Measurements from ENCODE around the gene AHCY. TPM values are rescaled to one million over a fixed set of nuclear protein-coding genes. Genes with fewer than 3 reads are reported as not detected.

Gene AHCY
- total RNA-seq, 1 experiment from 2014 or later = 350 TPM

DNA sequence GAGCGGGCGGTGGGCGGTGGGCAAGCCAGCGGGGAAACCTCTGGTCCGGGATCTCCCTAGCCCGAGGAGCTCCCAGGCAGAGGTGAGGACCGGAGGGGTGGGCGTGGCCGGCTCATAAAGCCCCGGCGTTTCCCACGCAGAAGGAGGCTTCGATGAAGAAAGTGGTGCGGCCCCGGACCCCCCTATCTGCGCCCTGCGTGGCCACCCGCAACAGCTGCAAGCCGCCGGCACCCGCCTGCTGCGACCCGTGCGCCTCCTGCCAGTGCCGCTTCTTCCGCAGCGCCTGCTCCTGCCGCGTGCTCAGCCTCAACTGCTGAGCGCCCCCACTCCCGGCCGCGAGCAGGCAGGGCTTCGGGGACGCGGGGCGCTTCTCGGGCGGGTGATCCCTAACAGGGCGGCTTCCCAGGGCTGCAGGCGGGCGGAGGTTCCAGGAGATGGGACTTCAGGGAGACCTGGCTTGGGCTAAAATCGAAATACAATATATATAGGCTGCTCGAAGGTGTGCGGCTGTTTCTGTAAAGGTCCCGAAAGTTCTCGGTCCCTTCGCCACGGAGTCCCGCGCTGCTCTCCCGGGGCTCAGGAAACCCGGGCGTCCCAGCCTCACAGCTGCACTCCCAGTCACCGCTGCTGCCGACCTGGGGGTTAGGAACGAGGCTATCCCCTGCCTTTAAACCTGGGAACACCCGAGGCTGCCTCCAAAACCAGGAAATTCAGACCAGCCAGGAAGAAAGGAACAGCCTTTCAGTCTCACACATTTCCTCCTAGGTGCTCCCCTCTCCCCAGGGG, 34.1 kb downstream of the AHCY start (continued):
- TF ChIP-seq, protein P1, sequence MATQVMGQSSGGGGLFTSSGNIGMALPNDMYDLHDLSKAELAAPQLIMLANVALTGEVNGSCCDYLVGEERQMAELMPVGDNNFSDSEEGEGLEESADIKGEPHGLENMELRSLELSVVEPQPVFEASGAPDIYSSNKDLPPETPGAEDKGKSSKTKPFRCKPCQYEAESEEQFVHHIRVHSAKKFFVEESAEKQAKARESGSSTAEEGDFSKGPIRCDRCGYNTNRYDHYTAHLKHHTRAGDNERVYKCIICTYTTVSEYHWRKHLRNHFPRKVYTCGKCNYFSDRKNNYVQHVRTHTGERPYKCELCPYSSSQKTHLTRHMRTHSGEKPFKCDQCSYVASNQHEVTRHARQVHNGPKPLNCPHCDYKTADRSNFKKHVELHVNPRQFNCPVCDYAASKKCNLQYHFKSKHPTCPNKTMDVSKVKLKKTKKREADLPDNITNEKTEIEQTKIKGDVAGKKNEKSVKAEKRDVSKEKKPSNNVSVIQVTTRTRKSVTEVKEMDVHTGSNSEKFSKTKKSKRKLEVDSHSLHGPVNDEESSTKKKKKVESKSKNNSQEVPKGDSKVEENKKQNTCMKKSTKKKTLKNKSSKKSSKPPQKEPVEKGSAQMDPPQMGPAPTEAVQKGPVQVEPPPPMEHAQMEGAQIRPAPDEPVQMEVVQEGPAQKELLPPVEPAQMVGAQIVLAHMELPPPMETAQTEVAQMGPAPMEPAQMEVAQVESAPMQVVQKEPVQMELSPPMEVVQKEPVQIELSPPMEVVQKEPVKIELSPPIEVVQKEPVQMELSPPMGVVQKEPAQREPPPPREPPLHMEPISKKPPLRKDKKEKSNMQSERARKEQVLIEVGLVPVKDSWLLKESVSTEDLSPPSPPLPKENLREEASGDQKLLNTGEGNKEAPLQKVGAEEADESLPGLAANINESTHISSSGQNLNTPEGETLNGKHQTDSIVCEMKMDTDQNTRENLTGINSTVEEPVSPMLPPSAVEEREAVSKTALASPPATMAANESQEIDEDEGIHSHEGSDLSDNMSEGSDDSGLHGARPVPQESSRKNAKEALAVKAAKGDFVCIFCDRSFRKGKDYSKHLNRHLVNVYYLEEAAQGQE (IDR thresholded peaks at IDR 0.05; ENCODE audit: low read depth) = no peak
- TF ChIP-seq POLR2A (IDR thresholded peaks at IDR 0.05; ENCODE audit: borderline replicate concordance, extremely low read depth, insufficient read depth, insufficient read length) = no peak
- TF ChIP-seq, protein P2, sequence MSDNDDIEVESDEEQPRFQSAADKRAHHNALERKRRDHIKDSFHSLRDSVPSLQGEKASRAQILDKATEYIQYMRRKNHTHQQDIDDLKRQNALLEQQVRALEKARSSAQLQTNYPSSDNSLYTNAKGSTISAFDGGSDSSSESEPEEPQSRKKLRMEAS (IDR thresholded peaks at IDR 0.05) = no peak
- TF ChIP-seq SIN3A (IDR thresholded peaks at IDR 0.05; ENCODE audit: low read depth) = no peak
- no peak for TF ChIP-seq EGR1 (IDR thresholded peaks at IDR 0.05; ENCODE audit: low read depth)
- no peak for TF ChIP-seq ELF1 (IDR thresholded peaks at IDR 0.05; ENCODE audit: borderline replicate concordance, low read depth)
- TF ChIP-seq EZH2phosphoT487 (IDR thresholded peaks at IDR 0.05; ENCODE audit: borderline replicate concordance) = no peak
- TF ChIP-seq ZFX (IDR thresholded peaks at IDR 0.05) = no peak

DNA sequence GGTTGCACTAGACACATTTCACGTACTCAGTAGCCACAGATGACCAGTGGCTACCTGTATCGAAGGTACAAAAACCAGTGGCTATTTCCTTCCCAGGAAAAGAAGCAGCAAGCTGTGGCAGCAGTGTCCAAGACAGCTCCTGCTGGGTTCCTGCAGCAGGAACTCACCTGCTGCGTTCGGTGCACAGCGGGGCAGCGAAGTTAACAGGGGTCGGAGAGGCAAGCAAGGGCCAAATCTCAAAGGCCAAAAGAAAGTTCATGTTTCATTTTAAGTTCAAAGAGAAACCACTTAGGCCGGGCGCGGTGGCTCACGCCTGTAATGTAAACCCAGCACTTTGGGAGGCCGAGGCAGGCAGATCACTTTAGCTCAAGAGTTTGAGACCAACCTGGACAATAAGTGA, 35.0 kb downstream of the AHCY start:
- H3K9me3 ChIP-seq (ENCODE audit: control insufficient read depth in 1 of 2, insufficient read depth in 1 of 2, low read depth in 1 of 2, low read length in 2 of 2) = no peaks in the 10 kb centered on the region
- no peak for ATAC-seq
- TF ChIP-seq SRF (IDR thresholded peaks at IDR 0.05; ENCODE audit: low read depth) = no peak
- no peak for TF ChIP-seq CEBPB (IDR thresholded peaks at IDR 0.05; ENCODE audit: low read depth)
- TF ChIP-seq, protein P2 (IDR thresholded peaks at IDR 0.05) = no peak
- TF ChIP-seq EZH2 (IDR thresholded peaks at IDR 0.05) = no peak
- no peak for TF ChIP-seq EGR1 (IDR thresholded peaks at IDR 0.05; ENCODE audit: low read depth)
- RAD21 ChIA-PET (ENCODE audit: low non-redundant PET in 1 of 2, low total read pairs in 2 of 2, uncharacterized antibody in 2 of 2, unreplicated experiment in 2 of 2) = no interaction called here
- CTCF ChIA-PET = no interaction called here
- intact Hi-C loops (cut with micrococcal nuclease) = no loop called here
- no peak for DNase-seq (ENCODE audit: low read depth, low spot score)
- H2AFZ ChIP-seq (ENCODE audit: low read depth, low read length, poor library complexity, severe bottlenecking) = no peak overlapping the region
- no peak overlapping the region for H3K4me2 ChIP-seq (ENCODE audit: low read length)
- no TSS peak for BruUV-seq (replicated peaks)
- peaks cover under 1 to 6% of the 10 kb centered on the region in 2 experiments; a peak in 2 of 4 replicates for H3K36me3 ChIP-seq (ENCODE audit: control insufficient read depth in 1 of 2, insufficient read depth in 2 of 2, low read length in 2 of 2)
- H3K9ac ChIP-seq (ENCODE audit: low read length) = no peak overlapping the region
- no peaks in the 10 kb centered on the region for H3K27me3 ChIP-seq (ENCODE audit: insufficient read depth, low read length)
- H3K27ac ChIP-seq (ENCODE audit: low read depth, low read length) = no peak overlapping the region
- H4K20me1 ChIP-seq (ENCODE audit: insufficient read depth) = no peaks in the 10 kb centered on the region
- no peaks in the 10 kb centered on the region for H3K9me2 ChIP-seq (ENCODE audit: insufficient read depth)
- H3K4me1 ChIP-seq (ENCODE audit: control insufficient read depth in 1 of 2, insufficient read depth in 2 of 2, low read length in 2 of 2) = no peaks in the 10 kb centered on the region
- H3K79me2 ChIP-seq (ENCODE audit: insufficient read depth, low read length) = no peaks in the 10 kb centered on the region
- H3K4me3 ChIP-seq (replicated peaks in 1 of 2; ENCODE audit: low read depth in 1 of 2, low read length in 2 of 2) = no peak overlapping the region
- POLR2A ChIA-PET = no interaction called here

Data from HCT116 (cell line).